ENCODE data around the gene CREBBP.
"Not testable (repeated sequence)": the region's sequence is repeated elsewhere in the genome, so short reads cannot be mapped to it uniquely, and the experiment has no call there.

CREBBP gene

DNA sequence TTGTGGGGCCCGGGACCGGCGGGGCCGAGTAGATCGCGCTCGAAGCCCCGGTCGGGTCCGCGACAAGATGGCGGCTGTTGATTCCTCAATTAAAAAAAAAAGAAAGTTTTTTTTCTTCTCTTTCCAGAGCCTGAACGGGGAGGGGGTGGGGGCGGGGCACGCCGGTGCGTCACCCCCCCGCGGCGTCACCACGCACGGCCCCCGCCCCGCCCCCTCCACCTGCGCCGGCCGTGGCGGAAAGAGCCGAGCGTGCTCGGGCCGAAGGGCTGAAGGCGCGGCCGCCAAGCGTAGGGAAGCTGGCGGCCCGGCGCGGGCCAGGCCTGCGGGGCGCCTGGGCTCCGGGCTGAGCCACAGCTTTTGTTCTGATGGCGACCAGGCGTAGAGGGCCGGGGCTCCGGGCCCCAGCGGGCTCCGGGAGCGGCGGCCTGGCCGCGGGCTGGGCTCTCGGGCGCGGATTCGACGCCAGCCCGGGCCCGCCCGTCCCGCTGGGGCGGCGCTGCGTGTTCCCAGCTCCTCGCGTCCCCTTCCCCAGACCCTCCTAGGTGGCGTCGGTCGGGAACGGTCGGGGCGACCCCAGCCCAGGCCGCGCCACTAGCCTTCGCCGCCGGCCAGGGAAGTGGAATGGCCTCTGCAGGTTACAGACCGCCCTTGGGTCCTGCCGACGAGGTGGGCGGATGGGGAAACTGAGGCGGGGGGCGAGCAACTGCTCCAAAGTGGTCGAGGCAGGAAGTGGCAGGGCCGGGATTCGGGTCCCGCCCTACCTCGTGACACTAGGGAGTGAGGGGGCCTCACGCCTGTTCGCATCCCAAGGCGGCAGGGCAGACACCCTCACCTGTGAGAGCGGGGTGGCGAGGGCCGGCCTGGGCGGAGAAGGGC, at the start of gene CREBBP:
TSS of gene CREBBP (minus strand) at position 91 of the 876 bp plus-strand sequence. CDS start 797 bp downstream, outside the sequence.
- DNase-seq = peak; percentile 89

DNA sequence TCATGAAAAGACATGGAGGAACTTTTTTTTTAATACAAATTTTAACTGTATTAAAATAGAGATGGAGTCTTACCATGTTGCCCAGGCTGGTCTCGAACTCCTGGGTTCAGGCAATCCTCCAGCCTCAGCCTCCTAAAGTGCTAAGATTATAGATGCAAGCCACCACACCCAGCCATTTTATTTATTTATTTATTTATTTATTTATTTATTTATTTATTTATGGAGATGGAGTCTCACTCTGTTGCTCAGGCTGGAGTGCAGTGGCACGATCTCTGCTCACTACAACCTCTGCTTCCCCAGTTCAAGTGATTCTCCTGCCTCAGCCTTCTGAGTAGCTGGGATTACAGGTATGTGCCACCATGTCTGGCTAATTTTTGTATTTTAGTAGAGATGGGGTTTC, 46.6 kb upstream of the CREBBP start:
- DNase-seq = not testable (repeated sequence)

DNA sequence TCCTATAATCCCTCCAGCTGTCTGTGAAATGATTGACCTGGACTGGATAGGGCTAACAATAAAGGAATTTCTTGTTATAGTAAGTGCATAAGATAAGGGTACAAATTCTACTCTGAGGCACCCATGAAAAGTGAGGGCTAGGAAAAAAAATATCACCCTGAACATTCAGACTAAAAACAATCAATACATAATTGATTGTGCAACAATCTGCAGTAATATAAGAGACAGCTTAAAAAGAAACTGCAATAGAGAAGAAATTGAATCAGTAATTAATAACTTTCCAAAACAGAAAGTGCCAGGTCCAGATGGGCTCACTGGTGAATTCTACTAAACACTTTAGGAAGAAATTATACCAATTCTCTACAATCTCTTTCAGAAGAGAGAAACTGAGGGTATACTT, 44.2 kb upstream of the CREBBP start:
- DNase-seq = no peak

DNA sequence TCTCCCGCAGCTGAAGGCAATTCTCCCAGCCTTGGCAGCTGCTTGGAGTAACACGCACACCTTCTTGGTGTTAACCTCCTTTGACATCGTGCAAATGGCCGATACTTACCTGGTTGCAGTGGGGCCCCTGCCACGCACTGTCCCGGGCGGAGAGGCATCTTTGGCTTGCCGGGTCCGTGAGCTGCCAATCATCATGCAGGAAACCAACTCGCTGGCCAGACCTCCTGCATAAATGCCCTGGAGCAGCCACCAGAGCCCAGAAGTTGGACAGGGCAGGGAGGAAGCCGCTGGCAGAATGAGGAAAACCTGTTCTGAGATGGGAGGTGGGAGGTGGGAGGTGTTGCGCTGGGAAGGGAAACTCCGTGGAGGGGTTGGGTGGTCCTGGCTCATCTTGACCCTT, 41.7 kb upstream of the CREBBP start:
- DNase-seq = no peak

DNA sequence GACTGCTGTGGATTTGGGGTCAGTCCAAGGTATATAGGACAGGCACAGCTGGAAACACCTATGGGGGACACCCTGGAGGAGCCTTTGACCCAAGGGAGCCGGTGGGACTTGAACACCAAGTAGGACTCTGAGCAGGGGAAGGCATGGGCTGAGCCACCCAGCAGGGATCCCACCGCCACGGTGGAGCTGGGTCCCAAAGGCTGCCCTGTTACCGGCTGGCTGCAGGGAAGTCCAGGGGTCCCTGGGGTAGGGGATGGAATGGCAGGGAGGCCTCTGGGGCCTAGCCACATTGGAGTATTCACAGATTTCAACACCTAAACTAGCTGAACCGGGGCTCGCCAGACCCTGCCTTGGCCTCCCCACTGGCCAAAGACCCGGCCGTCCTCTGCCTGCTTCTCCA, 39.7 kb upstream of the CREBBP start:
- no peak for DNase-seq

DNA sequence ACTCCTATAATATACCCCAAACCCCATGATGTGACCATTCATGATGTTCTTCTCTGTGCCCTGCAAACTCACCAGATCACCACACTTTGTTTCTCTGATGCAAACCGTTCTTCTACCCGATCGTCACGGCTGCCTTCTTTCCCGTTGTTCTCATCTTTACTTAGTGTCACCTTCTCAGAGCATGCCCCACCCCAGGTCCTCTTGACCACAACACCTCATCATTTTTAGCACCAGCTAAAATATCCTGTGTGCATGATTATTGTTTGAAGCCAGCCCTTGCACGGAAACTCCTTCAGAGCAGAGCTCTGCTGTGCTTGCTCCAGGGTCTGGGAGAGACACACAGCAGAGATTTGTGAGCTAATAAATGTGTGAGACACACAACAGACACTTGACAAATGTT, 38.9 kb upstream of the CREBBP start:
- DNase-seq = no peak

DNA sequence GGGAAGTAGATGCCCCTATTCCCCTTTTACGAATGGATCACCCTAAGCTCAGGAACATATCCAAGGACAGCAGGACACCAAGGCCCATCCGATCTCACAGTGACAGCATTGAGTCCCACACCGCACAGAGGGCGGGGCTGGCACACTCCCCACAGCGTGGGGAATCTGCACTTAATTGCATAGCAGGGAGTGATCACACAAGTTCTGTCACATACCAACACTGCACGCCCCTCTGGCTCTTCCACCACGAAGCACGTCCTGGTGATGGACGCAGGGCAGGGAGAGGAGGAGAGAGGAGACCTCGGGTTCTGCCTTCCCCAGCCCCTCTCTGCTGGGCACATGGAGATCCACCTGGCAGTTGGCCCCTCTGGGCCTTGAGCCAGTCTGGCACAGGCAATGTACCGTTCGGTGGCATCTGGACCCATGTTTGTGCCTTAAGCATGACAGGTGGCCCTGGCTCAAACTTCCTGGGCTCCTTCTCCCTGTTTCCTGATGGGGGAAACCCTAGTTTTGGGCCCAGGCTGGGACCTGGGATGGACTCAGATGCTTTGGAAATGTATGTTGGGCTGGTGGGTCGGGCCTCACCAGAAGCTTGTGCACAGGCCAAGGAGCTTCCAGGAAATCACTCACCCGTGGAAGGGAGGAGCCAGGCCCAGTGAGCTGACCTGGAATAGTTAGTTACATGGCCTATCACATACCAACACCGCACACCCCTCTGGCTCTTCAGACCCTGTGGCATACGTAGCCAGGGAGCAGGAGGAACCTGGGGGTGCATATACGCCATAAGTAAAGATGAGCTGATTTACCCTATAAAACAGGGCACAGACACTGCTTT, 35.1 kb upstream of the CREBBP start:
- DNase-seq = no peak

DNA sequence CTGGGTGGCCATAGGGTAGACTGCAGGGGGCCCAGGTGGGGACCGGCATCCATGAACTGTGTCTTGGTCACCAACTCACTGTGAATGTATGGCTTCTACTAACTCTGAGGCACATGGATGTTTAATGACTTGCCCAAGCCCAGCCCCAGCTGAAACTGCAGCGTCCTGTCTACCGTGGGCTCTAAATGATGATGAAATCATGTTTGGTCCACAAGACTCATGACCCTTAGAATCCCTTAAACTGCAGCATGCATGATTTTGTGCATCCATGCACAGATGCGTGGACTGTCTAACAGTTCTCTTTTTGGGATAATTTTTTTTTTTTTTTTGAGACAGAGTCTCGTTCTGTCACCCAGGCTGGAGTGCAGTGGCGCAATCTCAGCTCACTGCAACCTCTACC, 32.4 kb upstream of the CREBBP start:
- no peak for DNase-seq

DNA sequence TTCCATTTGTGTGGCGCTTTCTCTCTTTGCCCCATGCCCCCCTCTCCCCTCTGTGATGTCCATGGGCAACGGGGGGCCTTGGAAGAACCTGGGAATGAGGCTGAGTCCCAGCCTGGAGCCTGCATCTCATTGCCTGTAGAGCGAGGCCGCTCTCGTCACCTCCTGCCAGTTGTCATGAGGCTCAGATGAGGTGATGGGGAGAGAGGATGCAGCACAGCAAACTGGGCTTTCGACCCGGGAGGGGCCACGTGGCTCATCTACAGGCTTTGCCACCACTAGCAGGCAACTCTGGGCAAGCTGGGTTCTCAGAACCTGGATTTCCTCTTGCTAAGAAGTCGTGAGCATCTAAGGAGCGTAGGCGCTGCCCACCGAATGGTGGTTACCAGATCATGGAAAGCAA, 31.9 kb upstream of the CREBBP start:
- no peak for DNase-seq

DNA sequence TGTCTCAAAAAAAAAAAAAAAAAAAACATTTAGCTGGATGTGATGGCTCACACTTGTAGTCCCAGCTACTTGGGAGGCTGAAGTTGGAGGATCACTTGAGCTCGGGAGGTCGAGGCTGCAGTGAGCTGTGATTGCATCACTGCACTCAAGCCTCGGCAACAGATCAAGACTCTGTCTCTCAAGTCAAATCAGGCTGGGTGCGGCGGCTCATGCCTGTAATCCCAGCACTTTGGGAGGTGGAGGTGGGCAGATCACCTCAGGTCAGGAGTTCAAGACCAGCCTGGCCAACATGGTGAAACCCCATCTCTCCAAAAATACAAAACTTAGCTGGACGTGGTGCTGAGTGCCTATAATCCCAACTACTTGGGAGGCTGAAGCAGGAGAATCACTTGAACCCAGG, 31.2 kb upstream of the CREBBP start:
- DNase-seq = not testable (repeated sequence)

DNA sequence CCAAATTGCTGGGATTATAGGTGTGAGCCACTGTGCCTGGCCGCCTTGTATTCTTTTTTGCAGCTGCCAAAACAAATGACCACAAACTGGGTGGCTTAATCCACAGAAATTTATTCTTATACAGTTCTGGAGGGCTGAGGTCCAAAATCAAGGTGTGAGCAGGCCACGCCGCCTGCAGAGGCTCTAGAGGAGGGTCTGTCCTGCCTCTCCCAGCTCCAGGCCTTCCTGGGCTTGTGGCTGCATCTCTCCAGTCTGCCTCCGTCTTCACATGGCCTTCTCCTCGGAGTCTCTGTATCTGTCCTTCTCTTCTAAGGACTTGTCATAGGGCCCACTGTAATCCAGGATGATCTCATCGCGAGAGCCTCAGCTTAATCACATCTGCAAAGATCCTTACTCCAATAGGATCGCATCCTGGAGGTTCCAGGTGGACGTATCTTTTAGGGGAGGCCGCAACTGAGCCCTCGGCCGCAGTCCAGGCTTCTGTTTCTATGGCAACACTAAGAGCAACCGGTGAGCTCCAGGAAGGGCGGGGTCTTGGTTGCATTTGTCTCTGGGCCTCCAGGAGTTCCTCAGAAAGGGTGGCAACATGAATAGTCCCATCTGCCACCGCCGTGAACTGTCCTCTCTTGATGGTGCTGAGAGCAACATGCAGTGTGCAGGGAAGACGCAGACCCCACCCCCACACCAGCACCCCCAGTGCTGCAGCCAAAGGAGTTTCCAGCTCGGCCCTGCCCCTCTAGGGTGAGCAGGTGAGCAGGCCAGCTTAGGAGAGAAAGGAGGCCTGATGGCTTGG, 29.5 kb upstream of the CREBBP start:
- DNase-seq = no peak

DNA sequence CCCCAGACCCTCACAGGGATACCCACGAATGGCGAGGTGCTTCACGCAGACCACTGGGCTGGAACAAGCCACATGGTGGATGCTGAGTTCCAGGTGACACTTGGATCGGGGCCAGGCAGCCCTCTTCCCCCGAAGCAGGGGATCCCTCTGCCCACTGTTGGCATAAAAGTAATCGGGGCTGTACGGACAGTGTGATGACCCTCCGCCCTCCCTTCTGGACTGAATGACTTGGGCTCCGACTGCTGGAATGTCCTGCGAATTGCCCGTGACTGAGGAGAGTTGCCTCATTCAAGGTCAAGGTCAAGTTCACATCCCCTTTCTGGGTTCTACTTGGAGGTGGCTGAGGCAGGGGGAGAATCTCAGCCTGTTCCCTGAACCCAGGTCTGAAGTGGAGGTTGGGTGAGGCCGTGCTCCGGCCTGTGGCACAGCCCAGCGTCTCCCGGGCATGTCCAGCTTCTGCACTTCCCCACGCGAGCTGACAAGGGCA, 28.5 kb upstream of the CREBBP start:
- DNase-seq = no peak

DNA sequence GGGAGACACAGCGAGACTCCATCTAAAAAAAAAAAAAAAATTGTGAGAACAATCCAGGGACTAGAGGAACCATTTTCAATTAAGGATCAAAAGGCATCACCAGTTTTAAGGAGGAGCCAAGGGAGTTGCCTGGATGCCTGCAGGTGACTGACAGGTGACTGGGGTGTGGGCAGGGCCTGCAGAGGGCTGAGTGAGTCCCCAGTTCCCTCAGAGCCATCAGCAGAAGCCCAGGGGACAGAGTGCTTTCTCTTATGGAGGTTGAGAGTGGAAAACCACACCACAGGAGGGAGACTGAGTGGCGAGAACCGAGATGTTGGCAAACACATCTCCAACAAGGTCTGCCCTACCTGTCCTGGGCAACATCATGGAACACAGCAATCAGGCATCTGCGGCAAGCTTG, 27.1 kb upstream of the CREBBP start:
- no peak for DNase-seq

DNA sequence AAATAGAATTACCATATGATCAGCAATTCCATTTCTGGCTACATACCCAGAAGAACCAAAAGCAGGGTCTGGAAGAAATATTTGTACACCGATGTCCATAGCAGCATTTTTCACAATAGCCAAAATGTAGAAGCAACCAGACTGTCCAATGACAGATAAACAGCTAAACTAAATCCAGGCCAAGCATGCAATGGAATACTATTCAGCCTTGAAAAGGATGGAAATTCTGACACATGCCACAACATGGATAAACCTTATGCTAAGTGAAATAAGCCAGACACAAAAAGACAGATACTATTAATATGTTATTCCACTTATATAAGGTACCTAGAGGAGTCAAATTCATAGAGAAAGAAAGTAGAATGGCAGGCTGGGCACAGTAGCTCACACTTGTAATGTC, 25.9 kb upstream of the CREBBP start:
- no peak for DNase-seq

DNA sequence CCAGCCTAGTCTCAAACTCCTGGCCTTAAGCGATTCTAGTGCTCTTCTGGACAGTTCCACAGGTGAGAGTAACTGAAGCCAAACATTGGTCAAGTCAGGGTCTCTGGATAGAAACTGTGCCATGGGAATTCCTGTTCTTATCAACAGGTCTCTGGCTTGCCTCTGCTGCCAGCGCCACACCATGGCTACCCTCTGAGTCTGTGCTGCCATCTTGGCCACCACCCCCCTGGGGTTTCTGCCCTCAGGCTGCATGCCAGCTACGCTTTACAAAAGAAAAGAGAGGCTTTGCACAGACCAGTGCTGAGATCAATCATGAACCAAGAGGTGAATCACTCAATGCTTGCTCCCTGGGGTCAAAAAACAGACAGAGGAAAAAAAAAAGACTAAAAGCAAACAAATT, 24.4 kb upstream of the CREBBP start:
- no peak for DNase-seq

DNA sequence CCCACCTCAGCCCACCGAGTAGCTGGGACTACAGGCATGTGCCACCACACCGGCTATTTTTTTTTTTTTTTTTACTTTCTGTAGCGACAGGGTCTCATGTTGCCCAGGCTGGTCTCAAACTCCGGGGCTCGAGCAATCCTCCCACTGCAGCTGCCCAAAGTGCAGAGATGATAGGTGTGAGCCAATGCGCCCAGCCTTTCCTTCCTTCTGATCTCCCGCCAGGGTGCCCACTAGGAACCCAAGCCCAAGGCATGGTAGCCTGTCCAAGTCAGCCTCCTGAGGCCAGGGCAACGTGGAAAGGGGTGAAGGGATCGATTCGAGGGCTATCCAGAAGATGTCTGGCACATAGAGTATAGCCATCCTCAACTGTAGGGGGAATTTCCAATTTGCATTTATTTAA, 9.6 kb upstream of the CREBBP start:
- DNase-seq = no peak

DNA sequence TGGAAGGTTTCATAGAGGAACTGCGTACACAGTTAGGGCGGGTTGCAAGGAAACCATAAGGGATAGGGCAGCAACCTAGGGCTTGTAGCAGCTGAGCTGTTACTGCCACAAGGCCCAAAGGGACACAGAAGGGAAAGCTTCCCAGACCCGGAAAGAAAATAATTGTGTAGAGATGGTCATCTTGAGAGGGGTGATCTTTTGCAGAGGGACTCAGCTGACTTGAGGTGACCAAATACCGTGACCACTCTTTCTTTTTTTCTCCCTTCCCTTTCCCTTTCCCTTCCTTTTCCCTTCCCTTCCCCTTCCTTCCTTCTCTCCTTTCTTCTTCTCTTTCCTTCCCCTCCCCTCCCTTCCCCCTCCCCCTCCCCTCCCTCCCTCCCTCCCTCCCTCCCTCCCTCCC, 8.5 kb upstream of the CREBBP start:
- no peak for DNase-seq

DNA sequence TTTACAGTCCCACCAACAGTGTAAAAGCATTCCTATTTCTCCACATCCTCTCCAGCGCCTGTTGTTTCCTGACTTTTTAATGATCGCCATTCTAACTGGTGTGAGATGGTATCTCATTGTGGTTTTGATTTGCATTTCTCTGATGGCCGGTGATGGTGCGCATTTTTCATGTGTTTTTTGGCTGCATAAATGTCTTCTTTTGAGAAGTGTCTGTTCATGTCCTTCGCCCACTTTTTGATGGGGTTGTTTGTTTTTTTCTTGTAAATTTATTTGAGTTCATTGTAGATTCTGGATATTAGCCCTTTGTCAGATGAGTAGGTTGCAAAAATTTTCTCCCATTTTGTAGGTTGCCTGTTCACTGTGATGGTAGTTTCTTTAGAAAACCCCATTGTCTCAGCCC, 5.5 kb upstream of the CREBBP start:
- not testable (repeated sequence) for DNase-seq

DNA sequence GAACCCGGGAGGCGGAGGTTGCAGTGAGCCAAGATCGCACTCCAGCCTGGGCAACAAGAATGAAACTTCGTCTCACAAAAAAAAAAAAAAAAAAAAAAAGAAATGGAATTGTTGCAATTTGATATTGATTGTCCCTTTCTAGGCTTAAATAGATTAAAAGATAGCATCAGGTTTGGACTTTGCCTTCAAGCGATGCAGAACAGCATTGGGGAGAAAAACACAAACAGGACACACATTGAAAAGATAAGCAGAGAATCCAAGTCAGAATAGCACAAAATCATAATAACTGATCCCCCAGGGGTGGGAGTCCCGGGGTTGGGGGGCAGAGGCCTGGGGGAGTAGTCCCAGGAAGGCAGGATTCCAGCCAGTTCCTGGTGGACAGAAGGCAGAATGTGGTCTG, 3.9 kb upstream of the CREBBP start:
- no peak for DNase-seq

DNA sequence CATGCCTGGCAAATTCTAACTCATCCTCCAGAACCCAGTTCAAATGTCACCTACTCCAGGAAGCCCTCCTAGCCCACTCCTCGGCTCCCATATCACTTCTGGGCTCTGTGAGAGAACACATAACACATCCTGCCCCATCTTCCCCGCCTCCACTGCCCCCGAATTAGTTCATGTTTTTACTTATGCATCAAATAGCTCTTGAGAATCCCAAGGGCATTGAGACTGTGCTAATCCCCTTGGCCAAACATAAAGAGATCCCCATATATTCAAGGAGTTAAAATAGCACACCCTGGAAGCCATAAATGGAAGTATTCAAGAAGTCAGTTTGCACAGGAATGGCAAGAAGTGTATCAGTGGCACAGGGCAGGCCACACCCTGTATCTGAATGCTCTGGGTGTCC, 2.0 kb upstream of the CREBBP start:
- no peak for DNase-seq

DNA sequence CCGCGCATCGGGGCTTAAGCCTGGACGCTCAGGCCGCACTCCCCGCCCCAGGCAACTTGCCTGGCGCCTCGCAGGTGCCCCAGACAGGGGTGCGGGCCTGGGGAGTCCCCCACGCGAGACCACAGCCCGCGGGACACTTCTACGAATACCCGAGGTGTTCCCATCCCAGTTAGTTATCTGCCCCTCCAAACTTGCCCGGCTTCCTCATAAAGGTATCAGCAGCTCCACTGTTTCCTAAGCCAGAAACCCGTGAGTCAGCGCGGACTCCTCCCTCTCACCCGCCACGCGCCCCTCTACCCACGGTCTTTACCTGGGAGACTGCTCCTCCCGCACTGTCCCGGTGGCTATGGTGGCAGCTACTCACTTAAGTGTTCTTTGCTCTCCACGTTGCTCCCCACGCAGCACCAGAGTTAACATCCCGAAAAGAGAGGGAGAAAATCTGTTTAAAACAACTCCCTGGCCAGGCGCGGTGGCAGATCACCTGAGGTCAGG, 1.0 kb upstream of the CREBBP start:
- DNase-seq = no peak

DNA sequence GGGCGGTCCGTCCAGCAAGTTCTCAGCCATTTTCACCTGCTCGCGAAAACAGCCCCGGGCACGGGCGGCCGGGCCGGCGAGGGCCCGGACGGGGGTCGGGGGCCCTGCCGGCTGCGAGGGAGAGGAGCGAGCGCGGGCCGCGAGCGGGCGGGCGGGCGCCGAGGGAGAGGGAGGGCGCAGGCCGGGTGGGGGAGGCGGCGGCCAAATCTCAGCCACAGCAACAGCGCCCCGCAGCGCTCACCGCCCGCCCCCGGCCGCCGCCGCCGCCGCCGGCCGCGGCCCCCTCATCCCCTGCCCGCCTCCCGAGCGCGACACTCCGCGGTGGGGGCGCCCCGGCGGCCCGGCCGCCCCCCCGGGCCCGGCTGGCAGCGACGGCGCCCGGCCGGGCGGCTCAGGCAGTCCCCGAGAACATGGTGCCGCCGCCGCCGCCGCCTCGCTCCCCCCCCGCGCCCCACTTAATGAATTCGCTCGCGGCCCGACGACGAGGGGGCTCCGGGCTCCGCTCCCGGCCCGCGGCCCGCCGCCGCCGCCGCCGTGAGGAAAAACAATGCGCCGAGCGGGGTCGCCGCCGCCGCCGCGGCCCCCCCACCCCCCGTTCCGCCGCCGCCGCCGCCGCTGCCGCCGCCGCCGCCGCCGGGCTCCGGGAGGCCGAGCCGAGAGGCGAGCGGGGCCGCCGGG, 487 bp downstream of the CREBBP start:
- peak; percentile 73 for DNase-seq

Data from CD4-positive, alpha-beta T cell treated with Interferon gamma for 1 hour (primary cell).